Germinal center (tissue), 1 donor: ENCODE results near the gene TMEM235.

ENCODE experiments used
- DNase-seq: peaks from one replicate; pipeline ENCODE4 v3.0.0; 2012; ENCODE audit warnings: mixed read lengths, low spot score

The TMEM235 gene

DNA sequence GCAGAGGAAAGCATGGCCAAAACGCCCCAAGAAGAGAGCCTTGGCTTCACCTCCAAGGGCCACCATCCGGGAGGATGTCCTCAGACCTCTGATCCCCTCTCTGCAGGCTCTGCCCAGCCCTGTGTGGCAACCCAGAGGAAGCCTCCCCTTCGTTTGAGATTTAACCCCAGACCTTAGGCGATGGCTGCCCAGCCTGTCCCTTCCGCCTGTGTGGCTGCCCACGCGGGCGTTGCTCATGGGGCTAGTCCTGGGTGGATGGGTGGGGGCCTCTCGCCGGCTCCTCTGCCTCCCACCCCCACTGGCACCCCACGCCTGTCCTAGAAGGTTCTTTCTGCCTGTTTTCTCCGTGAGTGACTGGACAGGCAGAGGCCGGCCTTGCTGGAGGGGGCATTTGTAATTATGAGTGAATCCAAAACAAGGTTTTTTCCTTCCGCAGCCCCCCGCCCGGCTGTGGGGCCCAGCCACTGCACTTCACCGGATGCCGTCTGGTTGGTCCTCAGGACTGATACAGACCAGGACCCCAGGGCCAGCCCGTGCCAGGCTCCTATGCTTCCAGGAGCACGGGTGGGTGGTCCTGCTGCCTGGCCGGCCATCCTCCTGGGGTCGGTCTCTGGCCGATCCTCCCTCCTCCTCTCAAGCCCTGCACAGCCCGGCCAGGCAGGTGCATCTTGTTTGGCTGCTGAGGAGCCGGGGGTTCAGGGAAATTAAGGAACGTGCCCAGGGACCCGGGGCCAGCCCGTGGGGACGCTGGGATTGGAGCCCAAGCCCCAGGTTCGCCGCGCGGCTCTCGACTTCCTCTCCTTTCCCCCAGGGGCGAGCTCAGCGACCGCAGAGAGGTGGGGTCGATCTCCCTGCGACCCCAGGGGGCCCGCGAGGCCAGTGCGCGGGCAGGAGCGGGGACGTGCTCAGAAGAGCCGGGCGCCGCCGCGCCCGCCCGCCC, at the start of gene TMEM235:
TSS of gene TMEM235 (plus strand) at position 636 of the 940 bp plus-strand sequence. CDS start 393 bp downstream, outside the sequence.
- no peak for DNase-seq

DNA sequence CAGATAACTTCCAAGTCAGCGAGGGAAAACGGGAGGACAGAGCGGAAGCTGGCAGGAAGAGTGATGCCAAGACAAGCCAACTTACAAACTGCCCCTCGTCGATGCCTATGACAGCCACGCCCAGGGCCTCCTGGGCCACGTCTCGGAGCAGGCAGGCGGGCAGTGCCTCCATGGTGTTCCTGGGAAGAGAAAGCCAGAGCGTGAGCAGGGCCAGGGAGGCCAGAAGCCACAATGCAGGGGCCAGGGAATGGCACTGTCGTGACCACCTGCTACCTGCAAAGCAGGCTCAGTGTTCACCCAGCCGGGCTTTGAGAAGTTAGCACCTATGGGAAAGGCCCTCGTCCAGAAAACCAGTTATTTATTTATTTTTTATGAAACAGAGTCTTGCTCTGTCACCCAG, 48.9 kb upstream of the TMEM235 start:
- no peak for DNase-seq

DNA sequence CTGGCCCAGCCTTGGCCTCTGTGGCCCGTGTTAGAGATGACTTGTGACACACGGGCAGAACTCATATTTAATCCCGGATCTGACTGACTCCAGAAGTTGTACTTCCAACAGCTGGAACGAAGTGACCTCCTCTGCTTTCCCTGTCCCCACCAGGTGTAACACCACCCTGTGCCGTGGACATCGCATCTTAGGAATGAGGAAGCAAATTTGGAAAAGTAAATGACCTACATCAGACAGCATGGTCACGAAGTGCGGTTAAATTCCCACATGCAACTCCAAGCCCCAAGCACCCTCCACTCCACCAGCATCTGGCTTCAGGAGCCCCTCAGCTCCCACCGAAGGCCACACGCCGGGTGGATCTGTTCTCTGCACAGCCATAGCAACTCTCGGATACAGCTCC, 47.5 kb upstream of the TMEM235 start:
- DNase-seq, result no peak

DNA sequence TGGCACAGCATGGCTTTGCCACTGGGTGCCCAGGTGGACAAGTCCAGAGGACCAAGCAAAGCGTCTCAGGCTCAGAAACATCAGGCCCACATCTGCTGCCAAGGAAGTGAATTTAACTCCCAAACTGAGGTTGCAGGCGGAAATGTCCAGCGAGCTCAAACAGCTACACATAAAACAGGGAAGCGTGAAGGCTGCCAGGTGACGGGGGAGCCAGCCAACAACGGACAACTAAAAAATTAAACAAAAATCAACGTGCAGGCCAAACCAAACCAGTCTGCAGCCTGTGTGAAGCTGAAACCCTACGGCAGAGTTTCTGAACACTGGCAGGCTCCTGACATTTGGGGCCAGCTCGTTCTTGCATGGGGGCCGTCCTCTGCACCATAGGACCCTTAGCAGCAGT, 47.1 kb upstream of the TMEM235 start:
- no peak for DNase-seq

DNA sequence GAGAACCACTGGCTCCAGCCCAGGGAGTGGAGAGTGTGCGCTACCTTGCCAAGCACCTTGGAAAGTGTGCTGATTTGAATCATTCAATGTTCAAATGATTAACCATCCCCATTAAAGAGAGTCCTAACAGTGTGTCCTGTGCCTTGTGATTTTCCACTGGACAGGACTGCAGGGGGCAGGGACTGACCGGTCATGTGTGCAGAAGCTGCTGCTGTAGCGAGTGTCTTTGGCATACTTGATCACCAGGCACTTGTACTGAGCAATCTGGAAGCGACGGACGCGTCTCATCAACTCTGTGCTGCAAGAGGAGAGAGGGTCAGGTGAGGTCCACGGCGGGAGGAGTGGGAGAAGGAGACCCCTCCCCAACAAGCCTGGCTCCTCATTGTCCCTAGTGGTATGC, 46.6 kb upstream of the TMEM235 start:
- no peak for DNase-seq

DNA sequence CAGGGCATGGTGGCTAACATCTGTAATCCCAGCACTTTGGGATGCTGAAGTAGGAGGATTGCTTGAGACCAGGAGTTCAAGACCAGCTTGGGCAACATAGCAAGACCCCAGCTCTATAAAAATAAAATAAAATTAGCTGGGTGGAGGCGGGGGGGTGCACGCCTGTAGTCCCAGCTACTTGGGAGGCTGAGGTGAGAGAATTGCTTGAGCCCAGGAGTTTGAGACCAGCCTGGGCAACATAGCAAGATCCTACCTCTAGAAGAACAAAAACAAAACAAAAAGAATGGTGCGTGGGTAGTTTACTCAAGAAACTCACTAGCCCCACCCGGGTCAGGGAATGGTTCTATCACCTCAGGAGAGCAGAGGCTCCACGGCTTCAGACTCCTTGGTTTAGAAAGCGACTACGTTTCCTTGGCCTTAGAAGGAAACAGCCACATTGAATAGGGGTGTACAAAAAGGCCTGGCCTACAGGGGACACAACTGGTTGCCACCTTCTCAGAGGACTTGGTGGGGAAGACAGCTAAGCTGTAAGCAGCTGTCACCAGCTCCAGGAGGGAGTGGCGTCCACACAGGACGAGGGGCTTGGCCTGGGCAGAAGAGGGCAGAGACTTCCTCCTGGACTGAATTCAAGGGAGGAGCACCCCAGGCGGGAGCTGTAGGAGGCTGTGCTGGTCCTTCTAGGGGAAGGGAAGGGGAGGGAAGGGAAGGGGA, 45.3 kb upstream of the TMEM235 start:
- DNase-seq, result peak; percentile 26

DNA sequence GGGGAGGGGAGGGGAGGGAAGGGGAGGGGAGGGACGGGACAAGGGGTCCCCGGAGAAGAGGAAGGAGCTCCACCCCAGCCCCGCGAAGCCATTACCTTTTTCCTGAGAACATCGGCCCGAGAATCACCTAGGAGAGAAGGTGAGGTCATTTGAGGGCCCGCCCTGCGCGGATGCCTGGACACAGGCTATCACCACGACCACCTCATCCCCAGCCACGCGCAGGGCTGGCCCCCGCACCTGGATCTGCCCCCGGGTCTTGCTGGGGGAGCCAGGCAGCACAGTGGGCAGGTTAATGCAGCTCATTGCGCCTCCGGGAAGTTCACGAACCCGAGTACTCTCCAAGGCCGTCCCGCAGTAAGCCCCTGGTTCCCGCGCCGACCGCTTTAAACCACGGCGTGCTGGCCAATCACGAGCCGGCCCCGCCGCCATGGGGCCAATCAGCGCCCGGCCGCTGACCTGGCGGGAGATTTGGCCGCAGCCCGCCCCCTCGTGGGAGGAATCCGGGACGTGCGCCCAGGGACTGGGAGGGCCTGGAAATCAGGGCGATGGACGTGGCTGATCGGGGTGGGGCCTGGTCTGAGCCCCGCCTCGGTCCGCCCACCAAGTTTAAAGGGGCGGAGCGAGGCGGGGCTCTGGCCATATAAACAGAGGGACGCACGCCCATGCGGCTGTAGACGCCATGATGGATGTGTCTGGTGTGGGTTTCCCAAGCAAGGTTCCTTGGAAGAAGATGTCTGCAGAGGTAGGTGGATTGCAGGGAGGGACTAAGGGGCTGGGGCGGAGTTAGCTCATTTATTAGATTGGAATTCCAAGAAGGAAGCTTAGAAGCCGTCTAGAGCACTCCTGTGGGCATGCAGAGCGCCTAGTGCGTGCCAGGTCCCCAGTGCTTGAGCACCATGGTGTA, 44.5 kb upstream of the TMEM235 start, which contains the start of the genes AFMID and TK1:
TSS of gene AFMID (plus strand) at position 671 of the 904 bp plus-strand sequence. CDS start at position 680, 9 bp downstream.
TSS of gene TK1 (minus strand) at position 361 of the 904 bp plus-strand sequence. CDS start at position 303, 58 bp downstream.
- peak; percentile 96 for DNase-seq

DNA sequence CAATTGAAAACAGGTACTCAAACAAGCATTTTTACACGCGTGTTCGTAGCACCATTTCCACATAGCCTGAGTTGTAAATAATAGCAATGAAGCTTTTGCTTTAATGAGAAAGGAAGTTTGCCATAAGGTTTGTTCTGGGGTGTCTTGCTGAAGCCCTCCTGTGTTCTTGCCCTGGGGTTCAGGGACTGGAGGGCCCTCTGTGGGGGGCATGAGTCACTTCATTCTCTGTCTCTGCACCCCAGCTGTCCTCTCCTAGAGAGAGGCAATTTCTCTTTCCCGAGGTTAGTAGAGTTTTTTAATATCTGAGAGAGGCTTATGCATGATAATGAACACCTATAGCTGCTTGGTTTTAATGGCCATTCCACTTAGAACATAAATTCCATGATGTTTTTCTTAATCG, 34.7 kb upstream of the TMEM235 start:
- DNase-seq, result no peak

DNA sequence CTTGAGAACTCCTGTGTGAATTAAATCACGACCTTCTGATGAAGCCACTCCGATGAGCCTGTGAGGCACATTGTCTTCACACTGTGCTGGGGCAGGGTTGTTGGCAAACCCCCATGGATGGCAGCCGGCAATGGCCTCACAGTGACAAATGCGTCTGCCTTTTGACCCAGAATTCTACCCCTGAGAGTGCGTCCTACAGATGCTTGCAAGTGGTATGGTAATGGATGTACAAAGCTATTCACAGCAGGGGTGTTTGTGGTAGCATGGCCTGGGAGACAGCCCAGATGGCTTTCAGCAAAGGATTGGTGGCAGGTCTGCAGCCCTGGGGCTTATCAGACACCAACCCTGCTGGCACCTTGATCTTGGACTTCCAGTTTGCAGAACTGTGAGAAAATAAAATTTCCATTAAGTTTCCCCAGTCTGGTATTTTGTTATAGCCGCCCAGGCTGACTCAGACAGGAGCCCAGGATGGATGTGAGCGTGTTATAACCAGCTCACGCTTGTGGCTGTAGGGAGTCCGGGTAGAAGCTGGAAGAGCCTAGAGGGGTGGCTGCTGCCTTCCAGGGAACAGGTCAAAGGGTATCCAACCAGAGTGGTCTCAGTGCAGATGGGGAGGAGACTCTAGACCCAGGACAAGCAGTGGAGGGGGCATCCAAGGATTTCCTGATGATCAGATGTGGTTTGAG, 34.1 kb upstream of the TMEM235 start:
- DNase-seq, result no peak

DNA sequence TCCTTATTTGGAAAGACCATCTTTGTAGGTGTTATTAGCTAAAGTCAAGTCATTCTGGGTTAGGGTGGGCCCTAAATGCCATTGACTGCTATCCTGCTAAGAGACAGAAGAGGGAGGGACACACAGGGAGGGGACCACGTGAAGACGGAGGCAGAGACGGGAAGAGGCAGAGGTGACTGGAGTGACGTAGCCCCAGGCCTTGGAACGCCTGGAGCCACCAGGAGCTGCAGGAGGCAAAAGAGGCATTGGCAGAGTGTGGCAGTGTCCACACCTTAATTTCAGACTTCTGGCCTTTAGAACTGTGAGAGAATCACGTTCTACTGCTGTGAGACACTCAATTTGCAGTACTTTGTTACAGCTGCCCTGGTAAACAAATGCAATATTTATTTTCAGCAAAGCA, 31.0 kb upstream of the TMEM235 start:
- no peak for DNase-seq

DNA sequence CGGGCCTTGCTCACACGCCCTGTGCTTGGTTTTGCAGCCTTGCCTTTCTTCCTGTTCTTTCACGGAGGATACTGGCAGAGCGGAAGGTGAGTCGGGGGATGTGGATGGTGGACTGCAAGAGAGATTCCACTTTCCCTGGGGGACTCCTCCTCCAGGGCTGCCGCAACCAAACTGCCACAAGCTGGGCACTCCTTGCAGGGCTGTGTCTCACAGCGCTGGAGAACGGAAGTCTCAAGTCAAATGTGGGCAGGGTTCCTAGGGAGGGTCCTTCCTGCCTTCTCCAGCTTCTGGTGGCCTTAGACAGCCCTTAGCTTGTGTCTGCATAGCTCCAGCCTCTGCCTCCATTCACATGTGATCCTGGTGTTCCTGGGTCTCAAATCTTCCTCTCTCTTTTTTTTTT, 28.8 kb upstream of the TMEM235 start:
- DNase-seq, result no peak

DNA sequence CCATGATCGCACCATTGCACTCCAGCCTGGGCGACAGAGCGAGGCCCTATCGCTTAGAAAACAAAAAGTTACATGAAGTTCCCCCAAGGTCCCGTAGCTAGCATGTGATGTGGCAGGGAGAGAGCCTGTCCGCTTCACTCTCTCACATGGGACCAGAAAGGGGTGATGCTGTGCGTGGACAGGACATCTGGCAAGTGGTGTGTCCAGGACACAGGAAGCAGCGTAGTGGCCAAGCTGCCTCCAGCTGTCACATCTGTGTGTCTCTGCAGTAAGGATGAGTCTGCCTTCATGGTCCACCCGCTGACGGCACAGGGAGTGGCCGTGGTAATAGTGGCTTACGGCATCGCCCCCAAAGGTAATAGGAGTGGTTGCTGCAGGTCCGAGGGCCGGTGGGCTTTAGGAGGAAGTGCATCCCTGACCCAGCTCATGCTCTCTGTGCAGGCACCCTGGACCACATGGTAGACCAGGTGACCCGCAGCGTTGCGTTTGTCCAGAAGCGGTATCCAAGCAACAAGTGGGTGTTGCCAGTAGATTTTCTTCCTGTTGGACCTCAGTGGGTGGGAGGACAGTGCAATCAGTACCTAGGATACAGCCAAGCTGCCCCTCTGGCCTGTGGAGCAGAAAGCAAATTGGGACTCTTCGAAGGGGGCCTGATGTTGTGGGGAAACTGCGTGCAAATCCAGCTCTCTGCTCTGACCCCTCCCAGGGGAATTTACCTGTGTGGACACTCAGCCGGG, 26.9 kb upstream of the TMEM235 start:
- DNase-seq, result no peak

DNA sequence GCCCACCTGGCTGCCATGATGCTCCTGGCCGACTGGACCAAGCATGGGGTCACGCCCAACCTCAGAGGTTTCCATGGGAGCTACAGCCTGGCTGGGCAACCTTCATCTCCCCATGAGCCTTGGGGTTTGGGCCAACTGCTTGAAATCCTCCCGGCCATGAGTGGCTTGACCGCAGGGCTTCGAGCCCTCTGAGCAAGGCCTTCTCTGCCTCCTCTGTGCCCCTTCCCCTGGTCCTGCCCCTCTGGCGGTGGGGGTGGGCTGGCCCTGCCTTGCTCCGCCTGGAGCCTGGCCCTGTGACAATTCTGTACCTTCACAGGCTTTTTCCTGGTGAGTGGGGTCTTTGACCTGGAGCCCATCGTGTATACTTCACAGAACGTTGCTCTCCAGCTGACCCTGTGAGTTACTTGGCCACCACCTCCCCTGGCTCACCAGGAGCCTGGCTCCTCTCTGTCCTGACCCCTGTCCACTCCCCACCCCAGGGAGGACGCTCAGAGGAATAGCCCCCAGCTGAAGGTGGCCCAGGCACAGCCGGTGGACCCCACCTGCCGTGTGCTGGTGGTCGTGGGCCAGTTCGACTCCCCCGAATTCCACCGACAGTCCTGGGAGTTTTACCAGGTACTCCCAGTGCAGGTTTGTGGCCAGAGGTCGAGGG, 26.2 kb upstream of the TMEM235 start:
- DNase-seq, result no peak

DNA sequence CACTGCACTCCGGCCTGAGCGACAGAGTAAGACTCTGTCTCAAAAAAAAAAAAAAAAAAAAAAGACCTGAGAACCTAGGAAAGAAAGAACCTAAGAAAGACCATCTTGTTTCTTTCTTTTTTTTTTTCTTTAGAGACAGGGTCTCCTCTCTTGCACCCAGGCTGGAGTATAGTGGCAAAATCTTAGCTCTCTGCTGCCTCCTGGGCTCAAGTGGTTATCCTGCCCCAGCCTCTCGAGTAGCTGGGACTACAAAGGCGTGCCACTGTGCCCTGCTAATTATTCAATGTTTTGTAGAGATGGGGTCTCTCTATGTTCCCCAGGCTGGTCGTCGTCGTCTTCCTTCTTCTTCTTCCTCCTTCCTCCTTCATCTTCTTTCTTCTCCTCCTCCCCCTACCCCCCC, 25.1 kb upstream of the TMEM235 start:
- no peak for DNase-seq

DNA sequence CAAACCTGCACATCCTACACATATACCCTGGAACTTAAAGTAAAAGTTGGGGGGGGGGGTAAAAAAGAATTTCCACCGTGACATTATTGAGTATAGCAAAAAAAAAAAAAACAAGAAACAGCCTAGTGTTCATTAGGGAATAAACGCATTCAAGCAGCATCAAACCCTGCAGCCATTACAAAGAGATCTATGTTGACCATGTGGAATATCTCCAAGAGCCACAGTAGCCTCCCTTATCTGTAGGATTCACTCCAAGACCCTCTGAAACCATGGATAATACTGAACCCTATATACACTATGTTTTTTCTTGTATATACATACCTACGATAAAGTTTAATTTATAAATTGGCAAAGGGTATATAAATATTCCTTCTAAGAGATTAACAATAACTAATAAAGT, 22.9 kb upstream of the TMEM235 start:
- no peak for DNase-seq

DNA sequence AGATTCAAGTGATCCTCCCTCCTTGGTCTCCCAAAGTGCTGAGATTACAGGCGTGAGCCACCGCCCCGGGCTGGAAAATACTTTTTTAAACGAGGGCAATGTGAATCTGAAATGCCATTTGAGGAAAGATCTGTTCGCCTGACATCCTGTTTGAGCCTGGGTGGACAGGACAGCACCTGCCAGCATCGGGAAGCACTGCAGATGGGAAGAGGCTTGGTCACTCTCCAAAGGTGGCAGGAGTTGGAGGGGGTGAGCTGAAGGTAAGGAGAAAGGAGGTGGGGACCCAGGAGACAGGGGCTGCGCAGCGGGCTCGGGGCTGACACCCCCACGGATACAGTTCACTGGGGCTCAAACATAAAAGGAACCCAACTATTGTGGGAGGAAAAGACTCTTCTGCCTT, 21.3 kb upstream of the TMEM235 start:
- no peak for DNase-seq

DNA sequence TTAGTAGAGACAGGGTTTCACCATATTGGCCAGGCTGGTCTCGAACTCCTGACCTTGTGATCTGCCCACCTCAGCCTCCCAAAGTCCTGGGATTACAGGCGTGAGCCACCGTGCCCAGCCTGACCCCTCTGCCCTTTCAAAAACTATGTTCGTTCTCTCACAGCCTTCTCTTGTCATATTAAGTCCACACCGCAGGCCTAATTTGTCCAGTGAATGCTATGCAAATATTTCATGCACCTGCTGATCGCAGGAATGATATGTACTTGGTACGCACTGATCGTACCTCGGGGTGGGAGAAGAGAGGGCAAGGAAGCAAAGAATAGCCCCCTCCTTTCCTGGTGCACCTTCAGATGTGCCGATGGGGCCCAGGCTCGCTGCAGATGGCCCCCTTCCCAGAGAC, 20.4 kb upstream of the TMEM235 start:
- DNase-seq, result no peak

DNA sequence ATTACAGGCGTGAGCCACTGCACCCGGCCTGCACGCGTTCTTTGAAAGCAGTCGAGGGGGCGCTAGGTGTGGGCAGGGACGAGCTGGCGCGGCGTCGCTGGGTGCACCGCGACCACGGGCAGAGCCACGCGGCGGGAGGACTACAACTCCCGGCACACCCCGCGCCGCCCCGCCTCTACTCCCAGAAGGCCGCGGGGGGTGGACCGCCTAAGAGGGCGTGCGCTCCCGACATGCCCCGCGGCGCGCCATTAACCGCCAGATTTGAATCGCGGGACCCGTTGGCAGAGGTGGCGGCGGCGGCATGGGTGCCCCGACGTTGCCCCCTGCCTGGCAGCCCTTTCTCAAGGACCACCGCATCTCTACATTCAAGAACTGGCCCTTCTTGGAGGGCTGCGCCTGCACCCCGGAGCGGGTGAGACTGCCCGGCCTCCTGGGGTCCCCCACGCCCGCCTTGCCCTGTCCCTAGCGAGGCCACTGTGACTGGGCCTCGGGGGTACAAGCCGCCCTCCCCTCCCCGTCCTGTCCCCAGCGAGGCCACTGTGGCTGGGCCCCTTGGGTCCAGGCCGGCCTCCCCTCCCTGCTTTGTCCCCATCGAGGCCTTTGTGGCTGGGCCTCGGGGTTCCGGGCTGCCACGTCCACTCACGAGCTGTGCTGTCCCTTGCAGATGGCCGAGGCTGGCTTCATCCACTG, 17.3 kb upstream of the TMEM235 start, which contains the start of gene BIRC5:
TSS of gene BIRC5 (plus strand) at position 238 of the 690 bp plus-strand sequence. CDS start at position 302, 64 bp downstream.
- DNase-seq, result peak; percentile 96

DNA sequence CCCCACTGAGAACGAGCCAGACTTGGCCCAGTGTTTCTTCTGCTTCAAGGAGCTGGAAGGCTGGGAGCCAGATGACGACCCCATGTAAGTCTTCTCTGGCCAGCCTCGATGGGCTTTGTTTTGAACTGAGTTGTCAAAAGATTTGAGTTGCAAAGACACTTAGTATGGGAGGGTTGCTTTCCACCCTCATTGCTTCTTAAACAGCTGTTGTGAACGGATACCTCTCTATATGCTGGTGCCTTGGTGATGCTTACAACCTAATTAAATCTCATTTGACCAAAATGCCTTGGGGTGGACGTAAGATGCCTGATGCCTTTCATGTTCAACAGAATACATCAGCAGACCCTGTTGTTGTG, 16.7 kb upstream of the TMEM235 start:
- DNase-seq, result no peak
